Tibial nerve (tissue), 4 donors: ENCODE measurements around the gene TNIK. TPM values are rescaled to one million over a fixed set of nuclear protein-coding genes. Genes with fewer than 3 reads are reported as not detected.

Experiments used
- DNase-seq, 2 donors: peaks; one replicate each; pipeline ENCODE4 v3.0.0-alpha.2; 2019; ENCODE audit warnings: low spot score in 2 of 2
- H3K27ac ChIP-seq, 4 donors: fragments of 200-600 bp; sonication (generic) in 3 of 4; one replicate each; pipeline ENCODE4 v1.5.1; 2017 to 2019; ENCODE audit warnings: mild to moderate bottlenecking in 1 of 4
- H3K27me3 ChIP-seq, 2 donors: fragments of 200-600 bp; sonication (generic) in 1 of 2; one replicate each; pipeline versions ENCODE4 v1.5.1 to v1.6.0; 2017 to 2019
- H3K36me3 ChIP-seq, 3 donors: fragments of 200-600 bp; sonication (generic); one replicate each; pipeline ENCODE4 v1.5.1; 2018 to 2019
- H3K4me1 ChIP-seq, 4 donors: fragments of 200-600 bp; sonication (generic) in 3 of 4; one replicate each; pipeline ENCODE4 v1.5.1; 2017 to 2019
- H3K4me3 ChIP-seq, 4 donors: fragments of 200-600 bp; sonication (generic) in 3 of 4; one replicate each; pipeline ENCODE4 v1.5.1; 2017 to 2019; ENCODE audit warnings: mild to moderate bottlenecking in 1 of 4, moderate library complexity in 1 of 4
- H3K9me3 ChIP-seq, 4 donors: fragments of 200-600 bp; sonication (generic) in 3 of 4; one replicate each; pipeline ENCODE4 v1.5.1; 2017 to 2019
- EP300 ChIP-seq, 2 donors: sonication (generic); formaldehyde crosslinking; IDR thresholded peaks; one replicate each; pipeline ENCODE4 v1.6.1; 2017; ENCODE audit warnings: antibody characterized with exemption in 2 of 2, mild to moderate bottlenecking in 1 of 2
- POLR2A ChIP-seq, 2 donors: fragments of 450-650 bp; IDR thresholded peaks; one replicate each; pipeline ENCODE4 v1.6.1; 2017; ENCODE audit warnings: antibody characterized with exemption in 2 of 2, mild to moderate bottlenecking in 2 of 2, moderate library complexity in 2 of 2
- WGBS, 2 donors: methylation state at CpG; one replicate each; pipeline ENCODE4 v1.1.5; 2018; 5-methylcytosine and 5-hydroxymethylcytosine counted together
- total RNA-seq, 4 donors: library from RNA; depleted of rRNA; stranded (reverse); fragments of >200 nt; gene quantifications; one replicate each; pipeline ENCODE4 v1.1.0, GENCODE V29; 2016
- TF ChIP-seq, protein P1 (sequence below), 5 experiments: fragments of 200-600 bp in 3 of 5; fragments of 450-650 bp in 2 of 5; sonication (generic) in 3 of 5; IDR thresholded peaks; one replicate each; pipeline ENCODE4 v1.5.1; 2016 to 2019; ENCODE audit warnings: antibody characterized with exemption in 5 of 5, mild to moderate bottlenecking in 3 of 5, moderate library complexity in 2 of 5

Gene TNIK
- total RNA-seq, 4 donors from 2014 or later = 5.4 to 11.1 (median 7.5) TPM

DNA sequence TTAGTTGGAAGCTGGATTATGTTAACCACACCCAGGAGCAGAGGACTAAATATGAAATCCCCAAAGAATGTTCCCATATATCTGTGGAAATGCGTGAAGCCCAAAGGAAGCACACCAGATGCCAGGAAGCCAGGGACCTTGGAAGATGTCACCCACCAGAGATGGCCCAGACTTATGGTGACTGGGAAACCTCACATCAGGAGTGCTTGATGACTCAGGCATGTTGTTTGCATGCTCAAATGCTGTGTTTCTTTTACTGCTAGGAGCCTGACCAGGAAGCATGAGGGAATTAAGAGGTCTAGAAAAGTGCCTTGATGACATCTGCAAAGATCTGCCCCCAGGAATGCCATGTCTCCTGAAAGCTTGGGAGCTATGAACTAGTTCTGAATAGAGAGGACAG lies 324.7 kb downstream of the TNIK start:
- Histone ChIP-seq H3K36me3 (no peaks in the 10 kb centered on the region), H3K27ac (no peak overlapping the region), H3K27me3 (no peaks in the 10 kb centered on the region), H3K4me1 (peaks cover 0 to under 1% (median 0%) of the 10 kb centered on the region in 4 donors), H3K9me3 (no peaks in the 10 kb centered on the region), H3K4me3 (no peak overlapping the region)
- 87 to 95% methylated on average over 1 of the region's 1 CpG for WGBS, 2 donors
- no peak for TF ChIP-seq EP300 (IDR thresholded peaks at IDR 0.05)
- no peak for TF ChIP-seq POLR2A (IDR thresholded peaks at IDR 0.05)
- TF ChIP-seq, protein P1, sequence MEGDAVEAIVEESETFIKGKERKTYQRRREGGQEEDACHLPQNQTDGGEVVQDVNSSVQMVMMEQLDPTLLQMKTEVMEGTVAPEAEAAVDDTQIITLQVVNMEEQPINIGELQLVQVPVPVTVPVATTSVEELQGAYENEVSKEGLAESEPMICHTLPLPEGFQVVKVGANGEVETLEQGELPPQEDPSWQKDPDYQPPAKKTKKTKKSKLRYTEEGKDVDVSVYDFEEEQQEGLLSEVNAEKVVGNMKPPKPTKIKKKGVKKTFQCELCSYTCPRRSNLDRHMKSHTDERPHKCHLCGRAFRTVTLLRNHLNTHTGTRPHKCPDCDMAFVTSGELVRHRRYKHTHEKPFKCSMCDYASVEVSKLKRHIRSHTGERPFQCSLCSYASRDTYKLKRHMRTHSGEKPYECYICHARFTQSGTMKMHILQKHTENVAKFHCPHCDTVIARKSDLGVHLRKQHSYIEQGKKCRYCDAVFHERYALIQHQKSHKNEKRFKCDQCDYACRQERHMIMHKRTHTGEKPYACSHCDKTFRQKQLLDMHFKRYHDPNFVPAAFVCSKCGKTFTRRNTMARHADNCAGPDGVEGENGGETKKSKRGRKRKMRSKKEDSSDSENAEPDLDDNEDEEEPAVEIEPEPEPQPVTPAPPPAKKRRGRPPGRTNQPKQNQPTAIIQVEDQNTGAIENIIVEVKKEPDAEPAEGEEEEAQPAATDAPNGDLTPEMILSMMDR (IDR thresholded peaks at IDR 0.05) = no peak
- no peak for DNase-seq

DNA sequence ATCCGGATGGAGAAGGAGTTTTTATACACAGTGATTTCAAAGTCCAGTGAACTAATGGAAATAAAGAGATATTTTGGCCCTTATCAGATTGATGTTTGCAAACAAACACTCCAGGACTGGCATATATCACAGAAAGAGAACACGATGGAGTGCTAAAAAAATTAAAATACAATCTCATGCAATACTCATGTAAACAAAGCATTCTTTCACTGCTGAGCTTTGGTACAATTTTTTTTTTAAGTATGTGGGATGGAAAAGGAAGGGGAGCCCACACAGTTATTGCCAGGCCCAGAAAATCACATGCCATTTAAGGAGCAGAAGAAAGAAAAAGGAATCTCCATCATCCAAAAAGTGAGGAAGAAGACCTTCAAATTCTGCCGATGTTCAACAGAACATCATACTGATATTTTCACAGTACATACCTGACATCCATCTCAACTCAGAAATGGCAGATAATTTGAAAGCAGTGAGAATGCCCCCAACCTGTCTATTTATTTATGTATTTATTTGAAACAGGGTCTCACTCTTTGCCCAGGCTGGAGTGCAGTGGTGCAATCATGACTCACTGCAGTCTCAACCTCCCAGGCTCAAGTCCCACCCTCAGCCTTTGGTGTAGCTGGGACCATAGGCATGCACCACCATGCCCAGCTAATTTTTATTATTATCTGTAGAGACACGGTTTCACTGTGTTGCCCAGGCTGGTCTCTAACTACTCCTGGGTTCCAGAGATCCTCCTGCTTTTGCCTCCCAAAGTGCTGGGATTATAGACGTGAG lies 326.2 kb downstream of the TNIK start:
- Histone ChIP-seq H3K36me3 (no peaks in the 10 kb centered on the region), H3K4me1 (peaks cover 0 to 5% (median 0%) of the 10 kb centered on the region in 4 donors), H3K27ac (no peak overlapping the region), H3K27me3 (no peaks in the 10 kb centered on the region), H3K9me3 (no peaks in the 10 kb centered on the region), H3K4me3 (no peak overlapping the region)
- DNase-seq = no peak
- 67 to 69% methylated on average over 5 of the region's 5 CpGs for WGBS, 2 donors
- TF ChIP-seq, protein P1 (IDR thresholded peaks at IDR 0.05) = no peak
- no peak for TF ChIP-seq EP300 (IDR thresholded peaks at IDR 0.05)
- no peak for TF ChIP-seq POLR2A (IDR thresholded peaks at IDR 0.05)

DNA sequence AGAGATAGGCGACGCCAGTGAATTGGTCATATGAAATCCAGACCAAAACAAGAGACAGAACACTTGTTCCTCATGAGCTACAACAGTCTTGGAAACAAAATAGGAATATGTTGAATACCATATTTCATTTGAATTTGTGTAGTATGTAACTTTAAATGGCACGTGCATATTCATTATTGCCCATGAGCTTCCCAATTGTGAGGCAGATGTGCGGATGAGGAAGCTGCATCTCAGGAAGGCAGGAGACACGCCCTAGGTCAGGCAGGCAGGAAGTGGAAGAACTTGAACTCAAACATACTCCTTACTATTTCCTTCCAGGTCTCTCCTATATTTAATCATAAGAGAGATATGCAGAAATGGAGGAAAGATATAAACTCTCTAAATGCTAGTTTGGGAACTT lies 326.9 kb downstream of the TNIK start:
- Histone ChIP-seq H3K4me1 (peaks cover 0 to 5% (median 0%) of the 10 kb centered on the region in 4 donors), H3K27ac (no peak overlapping the region), H3K9me3 (no peaks in the 10 kb centered on the region), H3K4me3 (no peak overlapping the region), H3K27me3 (no peaks in the 10 kb centered on the region), H3K36me3 (no peaks in the 10 kb centered on the region)
- no peak for DNase-seq
- WGBS, 2 donors = 86 to 88% methylated on average over 5 of the region's 5 CpGs
- TF ChIP-seq POLR2A (IDR thresholded peaks at IDR 0.05) = no peak
- TF ChIP-seq, protein P1 (IDR thresholded peaks at IDR 0.05) = no peak
- no peak for TF ChIP-seq EP300 (IDR thresholded peaks at IDR 0.05)

DNA sequence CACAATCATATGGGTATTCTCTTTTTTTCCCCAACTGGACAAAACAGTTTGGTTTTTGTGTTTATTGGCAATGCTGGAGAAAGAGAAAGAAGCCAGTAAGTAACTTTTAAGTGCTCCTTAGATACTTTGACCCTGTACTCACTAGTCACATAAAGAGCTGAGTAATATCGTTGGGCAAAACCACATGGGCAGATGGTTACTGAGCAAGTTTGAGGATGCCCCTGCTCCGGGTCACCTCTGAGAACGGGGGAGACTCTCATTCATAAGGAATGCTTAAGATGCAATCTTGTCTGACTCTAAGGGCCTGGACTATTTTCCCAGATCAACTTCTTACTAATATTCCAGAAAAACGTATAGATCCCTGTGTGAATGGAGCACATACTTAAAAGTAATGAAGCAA lies 327.3 kb downstream of the TNIK start:
- no peak overlapping the region for H3K27ac ChIP-seq
- no peak overlapping the region for H3K4me3 ChIP-seq
- no peaks in the 10 kb centered on the region for H3K9me3 ChIP-seq
- 74 to 82% methylated on average over 4 of the region's 4 CpGs for WGBS, 2 donors
- TF ChIP-seq, protein P1 (IDR thresholded peaks at IDR 0.05) = no peak
- no peak for TF ChIP-seq EP300 (IDR thresholded peaks at IDR 0.05)
- TF ChIP-seq POLR2A (IDR thresholded peaks at IDR 0.05) = no peak
- H3K27me3 ChIP-seq = no peaks in the 10 kb centered on the region
- DNase-seq = no peak
- peaks cover 0 to 5% (median 0%) of the 10 kb centered on the region in 4 donors for H3K4me1 ChIP-seq
- no peaks in the 10 kb centered on the region for H3K36me3 ChIP-seq

DNA sequence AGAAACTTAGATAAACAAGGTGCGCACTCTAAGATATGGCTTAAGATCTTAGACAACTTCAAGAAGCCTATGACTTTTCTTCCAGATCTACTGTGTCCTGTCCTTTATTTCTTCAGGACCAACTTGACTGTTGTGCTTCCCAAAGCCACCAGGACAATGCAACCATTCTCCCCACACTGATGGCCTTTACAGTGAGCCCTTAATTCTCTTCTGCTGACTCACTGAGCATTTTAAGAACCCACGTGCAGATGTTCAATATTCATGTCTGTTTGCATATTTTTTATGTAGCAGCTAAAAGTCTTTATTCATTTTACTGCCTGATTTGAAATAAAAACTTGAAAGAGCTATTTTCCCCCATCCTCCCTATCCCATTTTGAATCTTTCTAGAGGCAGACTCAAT lies 330.4 kb downstream of the TNIK start:
- TF ChIP-seq EP300 (IDR thresholded peaks at IDR 0.05) (no peak), POLR2A (IDR thresholded peaks at IDR 0.05) (no peak)
- TF ChIP-seq, protein P1 (IDR thresholded peaks at IDR 0.05) = no peak
- 62 to 64% methylated on average over 2 of the region's 2 CpGs for WGBS, 2 donors
- Histone ChIP-seq H3K36me3 (no peaks in the 10 kb centered on the region), H3K27ac (no peak overlapping the region), H3K9me3 (no peaks in the 10 kb centered on the region), H3K27me3 (no peaks in the 10 kb centered on the region), H3K4me1 (peaks cover 0 to 7% (median 2%) of the 10 kb centered on the region in 4 donors), H3K4me3 (no peak overlapping the region)
- DNase-seq = no peak
